MCF 10A (cell line): ENCODE results near the gene DNAJC28. TPM values are rescaled to one million over a fixed set of nuclear protein-coding genes. Genes with fewer than 3 reads are reported as not detected.

Experiments used
- BruUV-seq: library from RNA; stranded (reverse); fragments of 400-500 nt; replicated peaks from 2 replicates; lab custom pipeline; 2021; lab: Mats Ljungman, UMichigan
- CTCF ChIA-PET: fragments of 300-600 bp; sonication (Branson Sonifier 250); formaldehyde crosslinking; extraction: SDS; loops from one replicate; lab custom pipeline; 2021; ENCODE audit warnings: antibody characterized with exemption, inconsistent platforms; lab: Yijun Ruan, JAX
- POLR2A ChIA-PET: fragments of 300-600, 350-650 bp; sonication (Branson Sonifier 250); formaldehyde crosslinking; extraction: SDS; loops from one replicate; lab custom pipeline; 2020; ENCODE audit warnings: antibody characterized with exemption, inconsistent platforms; lab: Yijun Ruan, JAX
- DNase-seq: peaks from one replicate; pipeline ENCODE4 v3.0.0-alpha.2; 2018; ENCODE audit not compliant: unreplicated experiment
- H3K27ac Mint-ChIP-seq: one replicate; pipeline ENCODE4 v1.8.0; 2022; ENCODE audit warnings: mild to moderate bottlenecking, low read depth, mixed read lengths; ENCODE audit not compliant: unreplicated experiment
- H3K27me3 Mint-ChIP-seq: one replicate; pipeline ENCODE4 v1.8.0; 2022; ENCODE audit warnings: mixed read lengths; ENCODE audit not compliant: insufficient read depth, unreplicated experiment
- H3K36me3 Mint-ChIP-seq: one replicate; pipeline ENCODE4 v1.8.0; 2022; ENCODE audit warnings: mild to moderate bottlenecking, moderate library complexity, mixed read lengths; ENCODE audit not compliant: insufficient read depth, unreplicated experiment
- H3K4me1 Mint-ChIP-seq: one replicate; pipeline ENCODE4 v1.8.0; 2022; ENCODE audit warnings: mixed read lengths; ENCODE audit not compliant: insufficient read depth, unreplicated experiment
- H3K4me3 Mint-ChIP-seq: one replicate; pipeline ENCODE4 v1.8.0; 2022; ENCODE audit warnings: mild to moderate bottlenecking, moderate library complexity, mixed read lengths; ENCODE audit not compliant: unreplicated experiment
- H3K9me3 Mint-ChIP-seq: one replicate; pipeline ENCODE4 v1.8.0; 2022; ENCODE audit warnings: mixed read lengths; ENCODE audit not compliant: unreplicated experiment
- intact Hi-C: fragments of 100-400 bp; cut with micrococcal nuclease; formaldehyde crosslinking; loops from 2 replicates; pipeline ENCODE4 v1.14.1; 2022
- total RNA-seq: library from RNA; stranded (reverse); gene quantifications from 2 replicates; pipeline ENCODE4 v1.2.3, GENCODE V29; 2022
- TF ChIP-seq, protein P1 (sequence below): fragments of 200-600 bp; IDR thresholded peaks from one replicate; pipeline ENCODE4 v1.8.0; 2022; ENCODE audit warnings: antibody characterized with exemption, mild to moderate bottlenecking; ENCODE audit not compliant: unreplicated experiment

Gene DNAJC28
- total RNA-seq, 1 experiment from 2014 or later, result 0.28 TPM

DNA sequence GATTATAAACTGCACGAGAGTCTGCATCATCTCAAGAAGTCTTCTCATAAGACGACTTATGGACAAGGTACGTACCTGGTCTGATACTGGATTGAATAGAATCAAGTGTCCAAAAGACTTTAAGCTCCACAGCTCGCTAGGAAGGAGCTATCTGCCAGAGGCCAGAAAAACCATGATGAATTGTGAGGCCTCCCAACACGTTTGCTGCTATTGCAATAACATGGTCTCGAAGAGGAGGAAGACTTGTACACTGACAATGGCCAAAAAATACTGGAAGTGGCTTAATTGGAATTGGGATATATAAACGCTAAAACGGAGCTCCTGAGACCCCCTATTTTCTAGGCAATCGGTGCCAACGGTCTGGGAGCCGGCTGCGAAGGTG lies 534 bp downstream of the DNAJC28 start:
- peaks cover 7% of the 10 kb centered on the region for H3K4me1 Mint-ChIP-seq
- H3K36me3 Mint-ChIP-seq, result no peaks in the 10 kb centered on the region
- CTCF ChIA-PET, result interaction anchor here (1.0 to 1.6 kb wide), 2 partner anchors 10 to 46 kb away, joined by 3 to 11 read pairs; partner anchors contain the start of gene TMEM50B
- DNase-seq, result no peak
- no peaks in the 10 kb centered on the region for H3K9me3 Mint-ChIP-seq
- intact Hi-C loops, result no loop called here
- BruUV-seq, result TSS peak; percentile 64
- no peaks in the 10 kb centered on the region for H3K27me3 Mint-ChIP-seq
- peak overlapping the region; percentile 87 for H3K27ac Mint-ChIP-seq
- POLR2A ChIA-PET, result interaction anchor here (0.6 to 3.4 kb wide), 9 partner anchors 9 to 51 kb away, joined by 3 to 92 read pairs (median 4); partner anchors contain the start of genes GART, SON and TMEM50B
- peak overlapping the region; percentile 96 for H3K4me3 Mint-ChIP-seq
- TF ChIP-seq, protein P1, sequence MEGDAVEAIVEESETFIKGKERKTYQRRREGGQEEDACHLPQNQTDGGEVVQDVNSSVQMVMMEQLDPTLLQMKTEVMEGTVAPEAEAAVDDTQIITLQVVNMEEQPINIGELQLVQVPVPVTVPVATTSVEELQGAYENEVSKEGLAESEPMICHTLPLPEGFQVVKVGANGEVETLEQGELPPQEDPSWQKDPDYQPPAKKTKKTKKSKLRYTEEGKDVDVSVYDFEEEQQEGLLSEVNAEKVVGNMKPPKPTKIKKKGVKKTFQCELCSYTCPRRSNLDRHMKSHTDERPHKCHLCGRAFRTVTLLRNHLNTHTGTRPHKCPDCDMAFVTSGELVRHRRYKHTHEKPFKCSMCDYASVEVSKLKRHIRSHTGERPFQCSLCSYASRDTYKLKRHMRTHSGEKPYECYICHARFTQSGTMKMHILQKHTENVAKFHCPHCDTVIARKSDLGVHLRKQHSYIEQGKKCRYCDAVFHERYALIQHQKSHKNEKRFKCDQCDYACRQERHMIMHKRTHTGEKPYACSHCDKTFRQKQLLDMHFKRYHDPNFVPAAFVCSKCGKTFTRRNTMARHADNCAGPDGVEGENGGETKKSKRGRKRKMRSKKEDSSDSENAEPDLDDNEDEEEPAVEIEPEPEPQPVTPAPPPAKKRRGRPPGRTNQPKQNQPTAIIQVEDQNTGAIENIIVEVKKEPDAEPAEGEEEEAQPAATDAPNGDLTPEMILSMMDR, result no peak

DNA sequence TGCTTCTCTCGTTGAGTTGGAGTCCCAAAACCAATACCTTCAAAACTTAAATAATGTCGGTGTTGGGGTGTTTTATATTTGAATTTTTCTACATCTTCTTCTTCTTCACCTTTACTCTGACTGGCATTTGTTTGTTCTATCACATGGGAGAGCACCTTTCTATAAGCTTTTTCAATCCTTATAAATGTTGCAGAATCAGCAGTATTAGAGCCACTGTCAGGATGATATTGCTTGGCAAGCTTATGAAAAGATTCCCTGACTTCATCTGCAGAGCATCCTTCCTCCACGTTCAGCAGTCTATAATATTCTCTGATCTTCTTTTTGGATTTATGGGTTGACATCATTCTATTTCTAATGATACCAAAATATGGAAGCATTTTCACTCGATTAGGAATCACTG lies 2.6 kb downstream of the DNAJC28 start:
- TF ChIP-seq, protein P1, result no peak
- H3K36me3 Mint-ChIP-seq, result no peaks in the 10 kb centered on the region
- POLR2A ChIA-PET, result interaction anchor here (1.2 kb wide), 1 partner anchor 9 kb away, joined by 8 read pairs; the partner anchor contains the start of gene TMEM50B
- H3K9me3 Mint-ChIP-seq, result no peaks in the 10 kb centered on the region
- CTCF ChIA-PET, result no interaction called here
- no peak overlapping the region for H3K27ac Mint-ChIP-seq
- H3K4me3 Mint-ChIP-seq, result no peak overlapping the region
- intact Hi-C loops, result no loop called here
- no TSS peak for BruUV-seq
- DNase-seq, result no peak
- H3K4me1 Mint-ChIP-seq, result peaks cover 7% of the 10 kb centered on the region
- H3K27me3 Mint-ChIP-seq, result no peaks in the 10 kb centered on the region

DNA sequence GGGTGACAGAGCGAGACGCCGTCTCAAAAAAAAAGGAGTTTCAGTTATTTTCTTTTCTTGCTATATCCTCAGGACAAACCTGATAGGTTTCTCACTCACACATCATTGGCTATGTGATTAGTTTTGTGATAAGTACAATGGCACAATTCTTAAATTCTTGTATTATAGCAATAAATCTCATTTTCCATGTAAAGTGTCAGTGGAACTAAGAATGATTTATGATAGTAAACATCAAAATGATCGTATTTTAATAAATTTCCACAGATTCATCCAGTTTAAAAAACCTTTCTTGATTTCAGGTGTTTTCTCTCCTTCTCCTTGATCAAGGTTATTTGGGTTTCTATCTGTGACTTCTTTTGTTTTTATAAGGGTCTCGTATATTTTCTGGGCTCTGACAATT lies 3.5 kb downstream of the DNAJC28 start:
- no peaks in the 10 kb centered on the region for H3K36me3 Mint-ChIP-seq
- DNase-seq, result no peak
- no peaks in the 10 kb centered on the region for H3K9me3 Mint-ChIP-seq
- H3K27me3 Mint-ChIP-seq, result no peaks in the 10 kb centered on the region
- POLR2A ChIA-PET, result interaction anchor here (1.2 kb wide), 1 partner anchor 8 kb away, joined by 8 read pairs; the partner anchor contains the start of gene TMEM50B
- H3K27ac Mint-ChIP-seq, result no peak overlapping the region
- TF ChIP-seq, protein P1, result no peak
- H3K4me1 Mint-ChIP-seq, result peaks cover 7% of the 10 kb centered on the region
- H3K4me3 Mint-ChIP-seq, result no peak overlapping the region
- BruUV-seq, result no TSS peak
- intact Hi-C loops, result no loop called here
- CTCF ChIA-PET, result interaction anchor here (0.7 kb wide), 1 partner anchor 9 kb away, joined by 3 read pairs; no protein-coding TSS in a partner anchor

DNA sequence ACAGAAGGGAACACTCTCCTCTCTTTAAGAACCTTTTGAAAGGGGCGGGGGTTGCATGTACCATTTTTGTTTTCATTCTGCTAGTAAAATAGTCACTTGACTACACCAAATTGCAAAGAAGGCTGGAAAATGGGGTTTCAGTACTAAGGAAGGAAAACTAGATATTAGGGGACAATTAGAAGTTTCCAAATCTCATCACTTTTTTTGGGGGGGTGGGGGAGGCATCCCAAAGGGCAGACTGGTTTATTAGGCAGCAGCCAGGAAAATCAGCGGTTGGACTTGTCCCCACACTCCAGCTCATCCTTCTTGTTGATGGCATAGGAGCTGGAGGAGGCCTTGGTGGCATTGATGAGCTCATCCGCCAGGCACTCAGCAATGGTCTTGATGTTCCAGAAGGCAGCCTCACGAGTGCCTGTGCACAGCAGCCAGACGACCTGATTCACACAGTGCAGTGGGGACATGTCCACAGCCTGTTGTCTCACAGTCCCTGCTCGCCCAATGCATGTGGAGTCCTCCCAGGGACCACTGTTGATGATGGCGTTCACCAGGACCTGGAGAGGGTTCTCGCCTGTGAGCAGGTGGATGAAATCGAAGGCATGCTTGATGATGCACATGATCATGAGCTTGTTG lies 10.1 kb downstream of the DNAJC28 start:
- CTCF ChIA-PET, result interaction anchor here (1.5 to 2.2 kb wide), 2 partner anchors 9 to 20 kb away, joined by 4 to 11 read pairs; partner anchors contain the start of gene DNAJC28
- no peak for DNase-seq
- intact Hi-C loops, result no loop called here
- TF ChIP-seq, protein P1, result no peak
- POLR2A ChIA-PET, result interaction anchor here (1.2 to 5.4 kb wide), 4 partner anchors 10 to 61 kb away, joined by 3 to 92 read pairs (median 43); partner anchors contain the start of genes DNAJC28, GART and SON
- H3K4me3 Mint-ChIP-seq, result no peak overlapping the region
- no peak overlapping the region for H3K27ac Mint-ChIP-seq
- peaks cover 5% of the 10 kb centered on the region for H3K4me1 Mint-ChIP-seq
- no peaks in the 10 kb centered on the region for H3K27me3 Mint-ChIP-seq
- H3K9me3 Mint-ChIP-seq, result no peaks in the 10 kb centered on the region
- H3K36me3 Mint-ChIP-seq, result peaks cover 3% of the 10 kb centered on the region
- BruUV-seq, result no TSS peak
